ENCODE results near the gene FAM149B1. TPM values are rescaled to one million over a fixed set of nuclear protein-coding genes. Genes with fewer than 3 reads are reported as not detected.

FAM149B1 gene
- total RNA-seq, 1 donor from 2014 or later: 31.9 TPM

DNA sequence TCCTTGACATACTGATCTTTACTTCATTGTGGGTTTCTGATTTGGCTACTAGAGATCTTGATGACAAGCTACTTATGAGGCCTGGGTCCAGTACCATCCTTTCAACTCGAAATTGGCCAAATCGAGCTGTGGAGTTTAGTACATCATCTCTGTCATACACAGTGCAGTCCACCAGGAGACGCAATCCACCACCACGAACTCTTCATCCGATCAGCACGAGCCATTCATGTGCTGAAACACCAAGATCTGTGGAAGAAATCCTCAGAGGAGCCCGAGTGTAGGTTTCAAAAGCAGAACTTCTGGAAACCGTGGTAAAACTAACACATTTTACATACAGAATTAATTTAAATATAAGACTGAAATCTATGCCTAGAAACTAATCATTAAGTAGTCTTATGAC lies 65.0 kb downstream of the FAM149B1 start:
- TF ChIP-seq, protein P1, sequence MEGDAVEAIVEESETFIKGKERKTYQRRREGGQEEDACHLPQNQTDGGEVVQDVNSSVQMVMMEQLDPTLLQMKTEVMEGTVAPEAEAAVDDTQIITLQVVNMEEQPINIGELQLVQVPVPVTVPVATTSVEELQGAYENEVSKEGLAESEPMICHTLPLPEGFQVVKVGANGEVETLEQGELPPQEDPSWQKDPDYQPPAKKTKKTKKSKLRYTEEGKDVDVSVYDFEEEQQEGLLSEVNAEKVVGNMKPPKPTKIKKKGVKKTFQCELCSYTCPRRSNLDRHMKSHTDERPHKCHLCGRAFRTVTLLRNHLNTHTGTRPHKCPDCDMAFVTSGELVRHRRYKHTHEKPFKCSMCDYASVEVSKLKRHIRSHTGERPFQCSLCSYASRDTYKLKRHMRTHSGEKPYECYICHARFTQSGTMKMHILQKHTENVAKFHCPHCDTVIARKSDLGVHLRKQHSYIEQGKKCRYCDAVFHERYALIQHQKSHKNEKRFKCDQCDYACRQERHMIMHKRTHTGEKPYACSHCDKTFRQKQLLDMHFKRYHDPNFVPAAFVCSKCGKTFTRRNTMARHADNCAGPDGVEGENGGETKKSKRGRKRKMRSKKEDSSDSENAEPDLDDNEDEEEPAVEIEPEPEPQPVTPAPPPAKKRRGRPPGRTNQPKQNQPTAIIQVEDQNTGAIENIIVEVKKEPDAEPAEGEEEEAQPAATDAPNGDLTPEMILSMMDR (IDR thresholded peaks at IDR 0.05; ENCODE audit: unreplicated experiment): no peak
- H3K4me1 Mint-ChIP-seq: no peaks in the 10 kb centered on the region
- no peaks in the 10 kb centered on the region for H3K27me3 Mint-ChIP-seq (ENCODE audit: low read depth)
- H3K36me3 Mint-ChIP-seq: peaks cover 11% of the 10 kb centered on the region
- no peak for DNase-seq (ENCODE audit: low spot score in 2 of 2, unreplicated experiment in 2 of 2)
- H3K9me3 Mint-ChIP-seq: no peaks in the 10 kb centered on the region
- H3K27ac Mint-ChIP-seq: no peak overlapping the region
- no peak overlapping the region for H3K4me3 Mint-ChIP-seq

DNA sequence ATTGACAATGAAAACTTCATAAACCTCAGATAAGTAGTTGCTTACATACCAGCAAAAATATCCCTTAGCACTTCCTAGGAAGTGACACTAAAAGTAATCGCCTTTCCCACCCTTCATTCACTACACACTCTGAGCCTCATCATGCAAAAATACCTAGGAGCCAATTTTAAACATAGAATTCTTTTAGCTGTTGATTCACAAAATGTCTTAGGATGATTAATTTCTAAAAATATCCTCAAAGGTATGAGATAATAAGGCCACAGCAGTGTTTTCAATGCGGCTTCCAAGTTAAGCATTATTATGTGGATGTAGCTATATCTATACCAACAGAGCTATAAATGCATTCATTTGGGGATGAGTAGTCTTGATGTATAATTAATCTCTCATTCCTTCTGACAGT lies 66.0 kb downstream of the FAM149B1 start:
- no peak overlapping the region for H3K4me3 Mint-ChIP-seq
- no peaks in the 10 kb centered on the region for H3K9me3 Mint-ChIP-seq
- H3K27ac Mint-ChIP-seq: no peak overlapping the region
- no peaks in the 10 kb centered on the region for H3K27me3 Mint-ChIP-seq (ENCODE audit: low read depth)
- H3K36me3 Mint-ChIP-seq: peaks cover 10% of the 10 kb centered on the region
- no peak for DNase-seq (ENCODE audit: low spot score in 2 of 2, unreplicated experiment in 2 of 2)
- TF ChIP-seq, protein P1 (IDR thresholded peaks at IDR 0.05; ENCODE audit: unreplicated experiment): no peak
- H3K4me1 Mint-ChIP-seq: no peaks in the 10 kb centered on the region

DNA sequence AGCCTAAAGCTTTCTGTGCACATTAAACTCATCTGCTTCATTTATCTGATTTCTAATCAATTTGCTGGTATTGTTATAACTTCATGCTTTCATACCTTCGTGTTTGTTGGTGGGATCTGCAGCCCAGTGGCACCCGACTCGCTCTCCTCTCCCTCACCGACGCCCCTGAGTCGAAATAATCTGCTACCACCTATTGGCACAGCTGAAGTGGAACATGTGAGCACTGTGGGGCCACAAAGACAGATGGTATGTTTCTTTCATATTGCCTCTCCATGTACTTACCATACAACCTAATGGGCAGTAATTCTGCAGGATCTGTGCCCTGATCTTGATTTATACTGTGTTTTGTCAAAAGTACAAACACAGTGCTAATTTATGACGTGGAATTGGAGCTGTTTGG lies 66.8 kb downstream of the FAM149B1 start:
- Mint-ChIP-seq H3K4me1 (no peaks in the 10 kb centered on the region), H3K27ac (no peak overlapping the region), H3K36me3 (peaks cover 10% of the 10 kb centered on the region), H3K27me3 (ENCODE audit: low read depth) (no peaks in the 10 kb centered on the region), H3K9me3 (no peaks in the 10 kb centered on the region), H3K4me3 (no peak overlapping the region)
- TF ChIP-seq, protein P1 (IDR thresholded peaks at IDR 0.05; ENCODE audit: unreplicated experiment): no peak
- no peak for DNase-seq (ENCODE audit: low spot score in 2 of 2, unreplicated experiment in 2 of 2)

DNA sequence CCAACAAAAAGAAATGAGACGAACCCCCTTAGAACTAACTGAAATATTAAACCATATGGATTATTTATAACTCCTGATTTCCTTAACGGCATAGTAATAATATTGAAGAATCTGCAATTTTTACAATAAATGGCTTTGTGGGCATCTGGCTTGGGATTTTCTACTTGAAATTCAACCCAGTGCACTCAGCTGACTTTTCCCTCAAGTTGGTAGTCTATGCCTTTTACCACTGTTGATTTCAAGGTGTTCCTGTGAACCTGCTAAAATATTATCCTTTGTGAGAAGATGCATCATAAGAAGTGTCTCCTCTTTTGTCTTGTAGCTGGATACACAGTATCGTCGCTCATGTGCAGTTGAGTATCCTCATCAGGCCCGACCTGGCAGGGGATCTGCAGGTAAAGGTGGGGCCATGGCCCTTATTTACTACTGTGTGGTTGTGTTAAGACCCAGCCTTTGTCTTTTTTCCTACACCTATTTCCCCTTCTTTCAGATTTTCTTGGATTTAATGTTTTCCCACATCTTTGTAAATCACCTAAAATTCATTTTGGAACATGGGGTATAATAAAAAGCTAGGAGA lies 71.2 kb downstream of the FAM149B1 start:
- peaks cover 24% of the 10 kb centered on the region for H3K36me3 Mint-ChIP-seq
- no peaks in the 10 kb centered on the region for H3K9me3 Mint-ChIP-seq

DNA sequence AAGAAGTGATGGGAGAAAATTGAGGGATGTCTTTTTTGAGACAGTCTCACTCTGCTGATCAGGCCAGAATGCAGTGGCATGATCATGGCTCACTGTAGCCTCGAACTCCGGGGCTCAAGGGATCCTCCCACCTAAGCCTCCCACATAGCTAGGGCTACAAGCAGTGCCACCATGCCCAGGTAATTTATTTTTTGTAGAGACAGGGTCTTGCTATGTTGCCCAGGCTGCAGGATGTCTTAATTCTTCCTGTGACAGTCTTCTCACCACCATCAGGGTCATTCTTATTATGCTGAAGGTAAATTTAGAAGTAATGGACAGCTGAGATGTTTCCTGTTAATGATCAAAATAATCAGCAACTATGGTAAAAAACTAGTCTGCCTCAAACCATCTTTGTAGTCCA lies 72.0 kb downstream of the FAM149B1 start:
- TF ChIP-seq, protein P1 (IDR thresholded peaks at IDR 0.05; ENCODE audit: unreplicated experiment): no peak
- H3K4me1 Mint-ChIP-seq: peaks cover 9% of the 10 kb centered on the region
- H3K27me3 Mint-ChIP-seq (ENCODE audit: low read depth): no peaks in the 10 kb centered on the region
- peaks cover 26% of the 10 kb centered on the region for H3K36me3 Mint-ChIP-seq
- H3K4me3 Mint-ChIP-seq: no peak overlapping the region
- peak overlapping the region; percentile 25 for H3K27ac Mint-ChIP-seq
- no peaks in the 10 kb centered on the region for H3K9me3 Mint-ChIP-seq
- DNase-seq (ENCODE audit: low spot score in 2 of 2, unreplicated experiment in 2 of 2): no peak

More for the DNA sequence above, 71.2 kb downstream of the FAM149B1 start:
- Mint-ChIP-seq H3K27me3 (ENCODE audit: low read depth) (no peaks in the 10 kb centered on the region), H3K27ac (no peak overlapping the region), H3K4me3 (no peak overlapping the region), H3K4me1 (peaks cover 3% of the 10 kb centered on the region)
- TF ChIP-seq, protein P1 (IDR thresholded peaks at IDR 0.05; ENCODE audit: unreplicated experiment): no peak
- DNase-seq (ENCODE audit: low spot score in 2 of 2, unreplicated experiment in 2 of 2): no peak
